GM12878 (cell line): Measurements from ENCODE around the gene CSMD2. TPM values are rescaled to one million over a fixed set of nuclear protein-coding genes. Genes with fewer than 3 reads are reported as not detected.
A peak's percentile ranks its signal among the peaks of the same experiment; 100 is the strongest.

Source experiments
- ATAC-seq: fragments of 200-7000 bp; cut with Tn5 transposase; 3 replicates; pipeline ENCODE4 v1.9.1; 2020; ENCODE audit warnings: mild to moderate bottlenecking, moderate library complexity
- BruUV-seq: library from RNA; stranded (reverse); fragments of 400-500 nt; replicated peaks from 2 replicates; lab custom pipeline; 2021; lab: Mats Ljungman, UMichigan
- CTCF ChIA-PET: fragments of 300-600 bp; sonication (Branson Sonifier 250); formaldehyde crosslinking; extraction: SDS; loops from one replicate; lab custom pipeline; 2021; ENCODE audit warnings: inconsistent platforms; lab: Yijun Ruan, JAX
- POLR2A ChIA-PET: fragments of 350-600 bp; formaldehyde crosslinking; extraction: SDS; loops from one replicate; lab custom pipeline; 2021; ENCODE audit warnings: inconsistent platforms; lab: Charles Lee
- RAD21 ChIA-PET: fragments of 300-600 bp; sonication (Branson Sonifier 250); formaldehyde crosslinking; loops from one replicate; lab custom pipeline; 2023; ENCODE audit warnings: antibody characterized with exemption; ENCODE audit not compliant: unreplicated experiment; lab: Charles Lee
- SMC1A ChIA-PET: fragments of 300-600 bp; sonication (Branson Sonifier 250); formaldehyde crosslinking; loops from one replicate; lab custom pipeline; 2023; ENCODE audit not compliant: unreplicated experiment, uncharacterized antibody; lab: Charles Lee
- DNase-seq: peaks from one replicate; pipeline ENCODE4 v3.0.0-alpha.2; 2011; ENCODE audit warnings: low read depth, low spot score
- FAIRE-seq: peaks from 3 replicates; lab custom pipeline; 2011; peaks lifted over from hg19 to GRCh38; lab: Jason Lieb, UNC
- H2AFZ ChIP-seq: 2 replicates; pipeline ENCODE4 v1.6.0; 2011; ENCODE audit warnings: low read depth, low read length, control low read depth; ENCODE audit not compliant: control insufficient read depth
- H3K27ac ChIP-seq: 2 replicates; pipeline ENCODE4 v1.5.1; 2011; ENCODE audit warnings: control low read depth; ENCODE audit not compliant: control insufficient read depth, insufficient read depth
- H3K27me3 ChIP-seq, 2 experiments: replicated peaks in 1 of 2; 2 replicates each; pipeline versions ENCODE4 v1.6.0 to v1.6.1; 2011; ENCODE audit warnings: low read length in 1 of 2; ENCODE audit not compliant: control insufficient read depth in 2 of 2, insufficient read depth in 2 of 2
- H3K36me3 ChIP-seq, 2 experiments: 2 replicates each; pipeline ENCODE4 v1.5.1; 2011; ENCODE audit warnings: low read length in 1 of 2; ENCODE audit not compliant: control insufficient read depth in 2 of 2, insufficient read depth in 2 of 2
- H3K4me1 ChIP-seq: 2 replicates; pipeline ENCODE4 v1.6.1; 2011; ENCODE audit warnings: mild to moderate bottlenecking, low read length, moderate library complexity, mixed read lengths; ENCODE audit not compliant: control insufficient read depth, insufficient read depth
- H3K4me2 ChIP-seq: 2 replicates; pipeline ENCODE4 v1.6.0; 2011; ENCODE audit warnings: control low read depth; ENCODE audit not compliant: control insufficient read depth, insufficient read depth
- H3K4me3 ChIP-seq: fragments of 200-600 bp; sonication (generic); 2 replicates; pipeline ENCODE4 v1.5.1; 2016
- H3K79me2 ChIP-seq: 2 replicates; pipeline ENCODE4 v1.6.0; 2011; ENCODE audit warnings: low read length; ENCODE audit not compliant: control insufficient read depth, insufficient read depth
- H3K9ac ChIP-seq: 2 replicates; pipeline ENCODE4 v1.8.0; 2011; ENCODE audit warnings: low read length, control low read depth, mixed read lengths; ENCODE audit not compliant: control insufficient read depth, insufficient read depth
- H3K9me3 ChIP-seq: replicated peaks from 3 replicates; pipeline ENCODE4 v1.5.1; 2011; ENCODE audit warnings: mild to moderate bottlenecking, low read length; ENCODE audit not compliant: control insufficient read depth, insufficient read depth
- H4K20me1 ChIP-seq: 2 replicates; pipeline ENCODE4 v1.6.0; 2011; ENCODE audit not compliant: control insufficient read depth, insufficient read depth
- BCL3 ChIP-seq: IDR thresholded peaks from 2 replicates; pipeline ENCODE4 v1.6.1; 2011; ENCODE audit warnings: borderline replicate concordance, low read depth, mild to moderate bottlenecking, moderate library complexity, low read length; ENCODE audit not compliant: insufficient read depth, poor library complexity, severe bottlenecking
- EP300 ChIP-seq, 2 experiments: fragments of 150-350 bp in 1 of 2; IDR thresholded peaks; 2 replicates each; pipeline ENCODE4 v1.6.1; 2011 to 2012; ENCODE audit warnings: low read depth in 2 of 2, low read length in 2 of 2, borderline replicate concordance in 1 of 2, improper control_type of control experiment in 1 of 2, inconsistent platforms in 1 of 2; ENCODE audit not compliant: control insufficient read depth in 1 of 2
- EZH2 ChIP-seq: IDR thresholded peaks from 2 replicates; pipeline ENCODE4 v1.6.1; 2012; ENCODE audit warnings: low read depth, mild to moderate bottlenecking, control low read depth, inconsistent platforms, low read length, borderline replicate concordance; ENCODE audit not compliant: control insufficient read depth
- MLLT1 ChIP-seq: fragments of 450-650 bp; IDR thresholded peaks from 2 replicates; pipeline ENCODE4 v1.6.1; 2016; ENCODE audit warnings: mild to moderate bottlenecking
- POLR2AphosphoS2 ChIP-seq: IDR thresholded peaks from 2 replicates; pipeline ENCODE4 v1.6.1; 2011; ENCODE audit warnings: low read depth, mild to moderate bottlenecking, low read length, improper control_type of control experiment, moderate library complexity
- RBBP5 ChIP-seq: fragments of 200-600 bp; sonication (generic); conservative IDR thresholded peaks from 2 replicates; pipeline ENCODE4 v1.6.1; 2016
- RELA ChIP-seq: fragments of 450-650 bp; IDR thresholded peaks from 2 replicates; pipeline ENCODE4 v1.8.0; 2014; ENCODE audit warnings: borderline replicate concordance; ENCODE audit not compliant: partially characterized antibody
- SRF ChIP-seq, 2 experiments: IDR thresholded peaks; 2 replicates each; pipeline ENCODE4 v1.6.1; 2011; ENCODE audit warnings: low read depth in 2 of 2, low read length in 2 of 2, mild to moderate bottlenecking in 1 of 2, moderate library complexity in 1 of 2
- ZBED1 ChIP-seq: IDR thresholded peaks from 2 replicates; pipeline ENCODE4 v1.6.1; 2016; ENCODE audit warnings: borderline replicate concordance
- WGBS: methylation state at CpG from one replicate; pipeline ENCODE4 v1.1.6; 2016; ENCODE audit warnings: low lambda C conversion rate; ENCODE audit not compliant: insufficient replicate concordance, insufficient coverage; ENCODE audit errors: missing lambda C conversion rate; 5-methylcytosine and 5-hydroxymethylcytosine counted together
- in situ Hi-C: fragments of 300-500 bp; cut with MboI; formaldehyde crosslinking; loops from 9 replicates; pipeline ENCODE4 v1.14.3; 2018; ENCODE audit warnings: mixed read lengths
- intact Hi-C: fragments of 100-400 bp; cut with micrococcal nuclease; formaldehyde crosslinking; loops from one replicate; pipeline ENCODE4 v1.14.2; 2022; ENCODE audit not compliant: unreplicated experiment
- polyA plus RNA-seq, 11 experiments: library from polyadenylated mRNA; depleted of rRNA in 4 of 11; unstranded in 6 of 11; stranded (reverse) in 5 of 11; fragments of >200 nt; fragmentation: Nextera tagmentation in 4 of 11; fragmentation: Illumina TruSeq in 1 of 11; extraction: Ambion mirVana in 4 of 11; extraction: Trizol in 1 of 11; gene quantifications; 1 replicate in 1 of 11; 2 replicates in 10 of 11; pipeline versions ENCODE4 v1.2.1 to v1.2.3, GENCODE V29; 2011 to 2016; ENCODE audit warnings: inconsistent platforms in 2 of 11, missing spikeins in 2 of 11, low read depth in 1 of 11
- total RNA-seq, 4 experiments: library from RNA; depleted of rRNA in 3 of 4; stranded (reverse); fragments of >200 nt in 3 of 4; fragmentation: Illumina TruSeq in 1 of 4; extraction: Trizol in 1 of 4; gene quantifications; 2 replicates each; pipeline versions ENCODE4 v1.2.1 to v1.2.3, GENCODE V29; 2013 to 2021

The CSMD2 gene
- total and polyA plus RNA-seq, 10 of the 15 experiments (the other 5 are each of a cell fraction or from before 2014, with no cell fraction given): under 0.01 TPM; not detected in 9

- Histone ChIP-seq H2AFZ (no peak overlapping the region), H3K4me1 (no peaks in the 10 kb centered on the region), H4K20me1 (no peaks in the 10 kb centered on the region)
- no TSS peak for BruUV-seq
- POLR2A ChIA-PET: no interaction called here
- intact Hi-C loops: no loop called here
- ATAC-seq: peak; percentile 44
- TF ChIP-seq SRF (IDR thresholded peaks at IDR 0.05; ENCODE audit: low read depth in 2 of 2, low read length in 2 of 2): no peak
- TF ChIP-seq MLLT1: no peak
- no peak for TF ChIP-seq ZBED1
- TF ChIP-seq POLR2AphosphoS2: no peak
- TF ChIP-seq BCL3: no peak
- no peak for TF ChIP-seq RBBP5
- TF ChIP-seq EP300 (IDR thresholded peaks at IDR 0.05; ENCODE audit: borderline replicate concordance in 1 of 2, control insufficient read depth in 1 of 2, low read depth in 2 of 2, low read length in 2 of 2): no peak
- TF ChIP-seq RELA: no peak
- TF ChIP-seq EZH2: no peak
- TF ChIP-seq, all 136 proteins: peak for 0
- Histone ChIP-seq H3K9me3 (no peaks in the 10 kb centered on the region), H3K36me3 (no peaks in the 10 kb centered on the region), H3K4me2 (no peak overlapping the region), H3K4me3 (no peak overlapping the region), H3K27me3 (peaks cover 0 to 2% of the 10 kb centered on the region in 2 experiments; a peak in 1 of 4 replicates), H3K79me2 (no peaks in the 10 kb centered on the region), H3K27ac (no peak overlapping the region), H3K9ac (no peak overlapping the region)
- ChIA-PET SMC1A (no interaction called here), RAD21 (no interaction called here), CTCF (interaction anchor here (1.0 to 1.8 kb wide), 3 partner anchors 10 to 33 kb away, joined by 3 read pairs; no protein-coding TSS in a partner anchor)
- DNase-seq (no peak), FAIRE-seq (no peak)
- in situ Hi-C loops: loop anchor here (25.0 kb wide), 1 partner anchor 662 kb away; no protein-coding TSS in a partner anchor
- WGBS: 38% methylated on average over 7 of the region's 7 CpGs
Observed at GRCh38 chr1:33599516-33600115, 565.4 kb downstream of the CSMD2 start.
